Testis (tissue), 3 donors: ENCODE measurements around the gene MACROH2A1. TPM values are rescaled to one million over a fixed set of nuclear protein-coding genes. Genes with fewer than 3 reads are reported as not detected.

Source experiments
- polyA plus RNA-seq: library from polyadenylated mRNA; stranded (reverse); fragments of 350-450 nt; fragmentation: Illumina TruSeq; extraction: RNeasy Lipid Tissue Mini Kit (QIAGEN cat#74804); gene quantifications from one replicate; pipeline ENCODE4 v1.2.3, GENCODE V29; 2014; ENCODE audit warnings: low read depth, low replicate concordance; ENCODE audit not compliant: insufficient read depth
- small RNA-seq, 2 donors: library from RNA; depleted of rRNA; stranded (forward); fragments of <200 nt; gene quantifications; one replicate each; pipeline ENCODE3, GENCODE V24; 2016
- total RNA-seq, 2 donors: library from RNA; depleted of rRNA; stranded (reverse); fragments of >200 nt; gene quantifications; one replicate each; pipeline ENCODE4 v1.2.3, GENCODE V29; 2016

MACROH2A1 gene
- total and polyA plus RNA-seq, 3 donors from 2014 or later: 92.9 to 191 (median 178) TPM

Small RNAs within 50 kb of the gene (small RNA-seq; reads per million reads assigned to genes)
- gene DCANP1: 0 reads per million in 2 donors

Other genes starting within 250 kb of the MACROH2A1 start
- not detected for gene DCANP1, start 48.1 kb upstream of the MACROH2A1 start, total RNA-seq
- gene DCANP1, start 48.1 kb upstream of the MACROH2A1 start, polyA plus RNA-seq: not detected
- under 1 TPM; 0.06 to 0.16 TPM for gene TIFAB, start 53.1 kb upstream of the MACROH2A1 start, total RNA-seq
- gene TIFAB, start 53.1 kb upstream of the MACROH2A1 start, polyA plus RNA-seq: 1.1 TPM
- not detected for gene NEUROG1, start 136.7 kb upstream of the MACROH2A1 start, total RNA-seq
- not detected for gene NEUROG1, start 136.7 kb upstream of the MACROH2A1 start, polyA plus RNA-seq
- 1 to 10 TPM; 1.8 to 3.6 TPM for gene CXCL14, start 179.8 kb upstream of the MACROH2A1 start, total RNA-seq
- gene CXCL14, start 179.8 kb upstream of the MACROH2A1 start, polyA plus RNA-seq: 30.4 TPM